Effector CD8-positive, alpha-beta T cell (primary cell): Measurements from ENCODE around the gene CRTC2.
A peak's percentile ranks its signal among the peaks of the same experiment; 100 is the strongest.

Experiments
- DNase-seq: peaks from one replicate; lab custom pipeline; 2025; lab: John Stamatoyannopoulos, UW

Gene CRTC2

GRCh38 chr1:153976819-153977249, 18.4 kb upstream of the CRTC2 start:
- DNase-seq, result no peak

GRCh38 chr1:153973525-153973924, 15.1 kb upstream of the CRTC2 start:
- no peak for DNase-seq

GRCh38 chr1:153973071-153973470, 14.7 kb upstream of the CRTC2 start:
- DNase-seq, result no peak

GRCh38 chr1:153970346-153970745, 11.9 kb upstream of the CRTC2 start:
- DNase-seq, result no peak

- no peak for DNase-seq
These were observed 10.6 kb upstream of the CRTC2 start for GRCh38 chr1:153968972-153969371.

- no peak for DNase-seq
These were observed 10.0 kb upstream of the CRTC2 start for GRCh38 chr1:153968408-153968807.

- DNase-seq, result no peak
These were observed 9.6 kb upstream of the CRTC2 start for GRCh38 chr1:153968000-153968363.

- DNase-seq, result peak; percentile 72
These were observed 8.9 kb upstream of the CRTC2 start, which contains the start of gene CREB3L4 for GRCh38 chr1:153967107-153967999. Gene CREB3L4, plus strand, starts transcription at chr1:153967902. Its CDS starts 624 bp downstream, at chr1:153968526.

- DNase-seq, result no peak
These were observed 5.5 kb upstream of the CRTC2 start for GRCh38 chr1:153963850-153964331.

GRCh38 chr1:153963030-153963849, 4.8 kb upstream of the CRTC2 start, which contains the start of gene SLC39A1:
Gene SLC39A1, minus strand, starts transcription at chr1:153963537. Its CDS starts 822 bp downstream, at chr1:153962715.
- peak; percentile 93 for DNase-seq

- no peak for DNase-seq
These were observed 3.9 kb upstream of the CRTC2 start for GRCh38 chr1:153962088-153963029.

GRCh38 chr1:153961421-153961820, 3.0 kb upstream of the CRTC2 start:
- DNase-seq, result no peak

GRCh38 chr1:153960206-153960605, 1.8 kb upstream of the CRTC2 start:
- DNase-seq, result no peak

- no peak for DNase-seq
These were observed 1.0 kb upstream of the CRTC2 start for GRCh38 chr1:153959454-153959853.

- DNase-seq, result no peak
These were observed 499 bp upstream of the CRTC2 start for GRCh38 chr1:153958961-153959260.

- peak; percentile 38 for DNase-seq
These were observed 685 bp downstream of the CRTC2 start for GRCh38 chr1:153957744-153958110.

- no peak for DNase-seq
These were observed 1.3 kb downstream of the CRTC2 start for GRCh38 chr1:153956997-153957715.

- no peak for DNase-seq
These were observed 3.6 kb downstream of the CRTC2 start for GRCh38 chr1:153954826-153955225.

- no peak for DNase-seq
These were observed 4.5 kb downstream of the CRTC2 start for GRCh38 chr1:153953859-153954365.

GRCh38 chr1:153951801-153952200, 6.6 kb downstream of the CRTC2 start:
- DNase-seq, result no peak

GRCh38 chr1:153951183-153951582, 7.2 kb downstream of the CRTC2 start:
- DNase-seq, result no peak
